HepG2 (cell line): ENCODE results near the gene NES. TPM values are rescaled to one million over a fixed set of nuclear protein-coding genes. Genes with fewer than 3 reads are reported as not detected.

Source experiments
- ATAC-seq: fragments of 200-7000 bp; cut with Tn5 transposase; 3 replicates; pipeline ENCODE4 v1.9.1; 2020; ENCODE audit warnings: mild to moderate bottlenecking, moderate library complexity
- BruUV-seq: library from RNA; stranded (reverse); fragments of 400-500 nt; replicated peaks from 2 replicates; lab custom pipeline; 2021; lab: Mats Ljungman, UMichigan
- CTCF ChIA-PET: fragments of 300-600 bp; formaldehyde crosslinking; extraction: SDS; loops from one replicate; lab custom pipeline; 2021; ENCODE audit warnings: low total read pairs, inconsistent platforms, low intra/inter-chr PET ratio; lab: Yijun Ruan, JAX
- POLR2A ChIA-PET: fragments of 350-600 bp; sonication (Branson Sonifier 250); formaldehyde crosslinking; loops from one replicate; lab custom pipeline; 2020; ENCODE audit warnings: antibody characterized with exemption, inconsistent platforms; lab: Yijun Ruan, JAX
- DNase-seq: peaks from one replicate; pipeline ENCODE4 v3.0.0-alpha.2; 2015; ENCODE audit warnings: low spot score
- FAIRE-seq: peaks from 3 replicates; lab custom pipeline; 2011; peaks lifted over from hg19 to GRCh38; lab: Jason Lieb, UNC
- H2AFZ ChIP-seq: one replicate; pipeline ENCODE4 v1.6.1; 2011; ENCODE audit warnings: low read length, inconsistent platforms
- H3K27ac ChIP-seq: fragments of 300-600 bp; 3 replicates; pipeline ENCODE4 v1.8.0; 2011; ENCODE audit warnings: mixed run types, mild to moderate bottlenecking, mixed read lengths, low read length, inconsistent platforms; ENCODE audit not compliant: insufficient read depth; ENCODE audit errors: extremely low read length
- H3K27me3 ChIP-seq, 2 experiments: fragments of 200-600 bp in 1 of 2; 2 replicates in 1 of 2; 3 replicates in 1 of 2; pipeline versions ENCODE4 v1.6.0 to v1.8.0; 2011; ENCODE audit warnings: low read length in 2 of 2, mild to moderate bottlenecking in 2 of 2, moderate library complexity in 2 of 2, inconsistent platforms in 1 of 2; ENCODE audit not compliant: insufficient read depth in 2 of 2, control insufficient read depth in 1 of 2
- H3K36me3 ChIP-seq, 2 experiments: fragments of 200-600 bp in 1 of 2; replicated peaks in 1 of 2; 2 replicates in 1 of 2; 3 replicates in 1 of 2; pipeline versions ENCODE4 v1.5.1 to v1.8.0; 2011; ENCODE audit warnings: low read length in 2 of 2, inconsistent platforms in 1 of 2; ENCODE audit not compliant: insufficient read depth in 2 of 2, control insufficient read depth in 1 of 2
- H3K4me1 ChIP-seq: 2 replicates; pipeline ENCODE4 v1.5.1; 2012; ENCODE audit warnings: low read length, inconsistent platforms; ENCODE audit not compliant: insufficient read depth
- H3K4me2 ChIP-seq: 2 replicates; pipeline ENCODE4 v1.6.0; 2011; ENCODE audit warnings: low read depth, low read length, inconsistent platforms
- H3K4me3 ChIP-seq, 3 experiments: fragments of 200-600 bp in 1 of 3; sonication (generic), shearing (Covaris generic) in 1 of 3; replicated peaks in 1 of 3; 2 replicates each; pipeline ENCODE4 v1.5.1; 2011 to 2016; ENCODE audit warnings: low read length in 3 of 3, inconsistent platforms in 2 of 3, low read depth in 2 of 3, mild to moderate bottlenecking in 2 of 3, control low read depth in 1 of 3, mixed read lengths in 1 of 3; ENCODE audit not compliant: insufficient read depth in 1 of 3
- H3K79me2 ChIP-seq: one replicate; pipeline ENCODE4 v1.6.1; 2011; ENCODE audit warnings: low read length, inconsistent platforms; ENCODE audit not compliant: insufficient read depth
- H3K9ac ChIP-seq: 2 replicates; pipeline ENCODE4 v1.6.0; 2011; ENCODE audit warnings: mild to moderate bottlenecking, low read depth, low read length, inconsistent platforms; ENCODE audit not compliant: insufficient read depth
- H3K9me3 ChIP-seq: 2 replicates; pipeline ENCODE4 v1.5.1; 2012; ENCODE audit warnings: mild to moderate bottlenecking, low read length
- H4K20me1 ChIP-seq: 2 replicates; pipeline ENCODE4 v1.6.0; 2011; ENCODE audit warnings: inconsistent platforms, mild to moderate bottlenecking, low read length, moderate library complexity; ENCODE audit not compliant: insufficient read depth
- HDAC6 ChIP-seq: fragments of 200-600 bp; sonication (generic); IDR thresholded peaks from 2 replicates; pipeline ENCODE4 v1.7.0; 2017; ENCODE audit warnings: mild to moderate bottlenecking, antibody characterized with exemption, low read length, low read depth
- KDM2A ChIP-seq: sonication (generic); formaldehyde crosslinking; IDR thresholded peaks from 2 replicates; pipeline ENCODE4 v1.4.0; 2020; ENCODE audit warnings: low read depth, missing genetic modification reagents, borderline replicate concordance
- MIXL1 ChIP-seq: IDR thresholded peaks from 2 replicates; pipeline ENCODE4 v1.6.1; 2016
- NBN ChIP-seq: fragments of 450-650 bp; conservative IDR thresholded peaks from 2 replicates; pipeline ENCODE4 v1.6.1; 2017
- PAF1 ChIP-seq: IDR thresholded peaks from 2 replicates; pipeline ENCODE4 v1.6.1; 2016; ENCODE audit warnings: missing genetic modification reagents, missing compliant biosample characterization
- RFXAP ChIP-seq: sonication (generic); formaldehyde crosslinking; IDR thresholded peaks from 2 replicates; pipeline ENCODE4 v1.4.0; 2020; ENCODE audit warnings: missing genetic modification reagents, borderline replicate concordance
- TBL1XR1 ChIP-seq: fragments of 150-350 bp; IDR thresholded peaks from 2 replicates; pipeline ENCODE4 v1.6.1; 2014; ENCODE audit warnings: borderline replicate concordance, low read length; ENCODE audit not compliant: partially characterized antibody
- ZBTB8A ChIP-seq: sonication (generic); formaldehyde crosslinking; IDR thresholded peaks from 2 replicates; pipeline ENCODE4 v1.4.0; 2020; ENCODE audit warnings: mild to moderate bottlenecking, low read depth, missing genetic modification reagents, borderline replicate concordance
- ZNF451 ChIP-seq: sonication (generic); formaldehyde crosslinking; IDR thresholded peaks from 2 replicates; pipeline ENCODE4 v1.5.0; 2020; ENCODE audit warnings: mild to moderate bottlenecking, missing genetic modification reagents
- ZNF549 ChIP-seq: sonication (generic); formaldehyde crosslinking; IDR thresholded peaks from 2 replicates; pipeline ENCODE4 v1.5.0; 2020; ENCODE audit warnings: missing genetic modification reagents
- ZNF678 ChIP-seq: sonication (generic); formaldehyde crosslinking; IDR thresholded peaks from 2 replicates; pipeline ENCODE4 v1.4.0; 2020; ENCODE audit warnings: mild to moderate bottlenecking, missing genetic modification reagents
- WGBS: methylation state at CpG from one replicate; pipeline ENCODE4 v1.1.6; 2017; ENCODE audit warnings: low lambda C conversion rate; 5-methylcytosine and 5-hydroxymethylcytosine counted together
- in situ Hi-C: cut with HindIII; loops from 2 replicates; pipeline ENCODE4 v1.10.0; 2017; ENCODE audit warnings: low pct_unique_long_range_greater_than_20kb; ENCODE audit not compliant: extremely low pct_ligation_motif_present
- intact Hi-C: fragments of 100-400 bp; cut with micrococcal nuclease; formaldehyde crosslinking; loops from one replicate; pipeline ENCODE4 v1.10.0; 2022; ENCODE audit not compliant: unreplicated experiment
- polyA plus RNA-seq, 8 experiments: library from polyadenylated mRNA; depleted of rRNA in 3 of 8; stranded (reverse) in 7 of 8; unstranded in 1 of 8; fragments of >200 nt; fragmentation: Illumina TruSeq in 4 of 8; extraction: Trizol in 4 of 8; gene quantifications; 2 replicates each; pipeline versions ENCODE4 v1.2.1 to v1.2.3, GENCODE V29; 2011 to 2016; ENCODE audit warnings: low read depth in 4 of 8, missing spikeins in 1 of 8, mixed read lengths in 1 of 8; ENCODE audit not compliant: insufficient read depth in 1 of 8
- total RNA-seq, 5 experiments: library from RNA; depleted of rRNA; stranded (reverse); fragments of >200 nt; fragmentation: Illumina TruSeq; extraction: Trizol; gene quantifications; 2 replicates each; pipeline ENCODE4 v1.2.3, GENCODE V29; 2016; ENCODE audit warnings: low read depth in 1 of 5
- TF ChIP-seq, protein P1 (sequence below): sonication (generic); formaldehyde crosslinking; IDR thresholded peaks from 2 replicates; pipeline ENCODE4 v1.5.0; 2020; ENCODE audit warnings: mild to moderate bottlenecking, missing genetic modification reagents, borderline replicate concordance
- TF ChIP-seq, protein P2 (sequence below): sonication (generic); formaldehyde crosslinking; IDR thresholded peaks from 2 replicates; pipeline ENCODE4 v1.5.0; 2020; ENCODE audit warnings: mild to moderate bottlenecking, missing genetic modification reagents

Gene NES
- total and polyA plus RNA-seq, 2 of the 13 experiments (the other 11 are each of a cell fraction or from before 2014, with no cell fraction given) = 1.7 to 16.6 TPM

DNA sequence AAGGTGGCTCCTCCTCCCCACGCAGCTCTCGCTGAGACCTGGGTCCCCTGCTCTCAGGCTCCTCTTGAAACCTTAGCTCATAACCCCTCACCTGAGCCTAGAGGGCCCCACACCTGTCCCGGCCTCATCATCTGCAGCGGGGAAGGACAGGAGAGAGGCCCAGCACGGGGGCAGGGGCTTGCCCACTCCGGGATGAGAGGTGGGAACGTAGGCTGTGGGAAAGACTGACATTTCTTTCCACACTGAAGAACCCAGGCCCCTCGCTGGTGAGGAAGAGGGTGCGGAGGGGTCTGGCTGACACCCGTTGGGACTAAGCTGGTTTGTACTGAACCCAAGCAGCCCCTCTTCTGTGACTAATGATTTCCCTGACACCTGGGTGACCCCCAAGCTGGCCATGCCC is 14.0 kb upstream of the NES start:
- FAIRE-seq = no peak
- Histone ChIP-seq H3K27me3 (peaks cover 14 to 46% of the 10 kb centered on the region in 2 experiments; a peak in 4 of 5 replicates), H3K4me2 (no peak overlapping the region), H3K79me2 (no peaks in the 10 kb centered on the region), H3K4me3 (no peak overlapping the region), H4K20me1 (no peaks in the 10 kb centered on the region), H3K36me3 (no peaks in the 10 kb centered on the region), H3K9ac (no peak overlapping the region), H3K27ac (no peak overlapping the region), H3K4me1 (peaks cover 40% of the 10 kb centered on the region), H2AFZ (no peak overlapping the region), H3K9me3 (no peaks in the 10 kb centered on the region)
- CTCF ChIA-PET = interaction anchor here (2.9 to 4.7 kb wide), 2 partner anchors 14 to 35 kb away, joined by 30 to 119 read pairs; partner anchors contain the start of genes CRABP2, ISG20L2 and METTL25B
- no peak for DNase-seq
- no peak for ATAC-seq
- BruUV-seq = no TSS peak
- POLR2A ChIA-PET = interaction anchor here (0.7 to 2.0 kb wide), 3 partner anchors 16 to 37 kb away, joined by 3 to 5 read pairs (median 5); partner anchors contain the start of genes ISG20L2 and METTL25B
- in situ Hi-C loops = loop anchor here (10.0 kb wide), 2 partner anchors 174 to 234 kb away; partner anchors contain the start of genes LRRC71 and NTRK1
- WGBS = 17% methylated on average over 1 of the region's 10 CpGs
- TF ChIP-seq RFXAP (CRISPR knock-in tag) = no peak
- TF ChIP-seq ZNF678 (CRISPR knock-in tag) = no peak
- TF ChIP-seq KDM2A (CRISPR knock-in tag) = no peak
- no peak for TF ChIP-seq HDAC6
- TF ChIP-seq ZNF451 (CRISPR knock-in tag) = no peak
- TF ChIP-seq MIXL1 = no peak
- TF ChIP-seq, all 625 proteins: peak for 0
- intact Hi-C loops = no loop called here

DNA sequence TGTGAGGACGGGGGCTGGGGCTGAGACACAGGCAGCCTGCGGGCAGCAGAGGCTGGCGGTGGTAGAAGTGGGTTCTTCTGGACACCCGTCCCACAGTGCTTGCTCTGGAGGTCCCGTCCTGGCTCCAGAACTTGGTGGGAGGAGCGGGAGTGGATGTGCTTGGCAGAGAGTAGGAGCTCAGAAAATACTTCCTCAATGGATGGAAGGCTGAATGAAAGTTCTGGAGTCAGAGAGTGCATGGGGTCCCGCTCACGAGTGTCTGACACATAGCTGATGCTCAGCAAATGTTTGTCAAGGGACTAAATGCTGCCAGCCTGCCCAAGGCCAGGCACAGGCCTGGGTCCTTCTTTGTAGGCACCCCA is 13.4 kb upstream of the NES start:
- H3K4me1 ChIP-seq = peaks cover 40% of the 10 kb centered on the region
- WGBS = 26% methylated on average over 8 of the region's 8 CpGs
- no peak overlapping the region for H3K27ac ChIP-seq
- intact Hi-C loops = no loop called here
- in situ Hi-C loops = loop anchor here (10.0 kb wide), 2 partner anchors 174 to 234 kb away; partner anchors contain the start of genes LRRC71 and NTRK1
- CTCF ChIA-PET = interaction anchor here (2.3 to 4.7 kb wide), 3 partner anchors 15 to 199 kb away, joined by 10 to 119 read pairs (median 30); partner anchors contain the start of genes CRABP2, ISG20L2 and METTL25B
- no peak for DNase-seq
- no peak for ATAC-seq
- FAIRE-seq = no peak
- no peak overlapping the region for H2AFZ ChIP-seq
- H3K27me3 ChIP-seq = peaks cover 14 to 46% of the 10 kb centered on the region in 2 experiments; a peak in 4 of 5 replicates
- BruUV-seq = no TSS peak
- POLR2A ChIA-PET = interaction anchor here (1.5 to 2.5 kb wide), 4 partner anchors 16 to 38 kb away, joined by 3 to 22 read pairs (median 12); partner anchors contain the start of genes ISG20L2 and METTL25B
- H3K79me2 ChIP-seq = no peaks in the 10 kb centered on the region
- no peaks in the 10 kb centered on the region for H3K36me3 ChIP-seq
- TF ChIP-seq TBL1XR1 = no peak
- no peak for TF ChIP-seq NBN
- TF ChIP-seq, protein P1, sequence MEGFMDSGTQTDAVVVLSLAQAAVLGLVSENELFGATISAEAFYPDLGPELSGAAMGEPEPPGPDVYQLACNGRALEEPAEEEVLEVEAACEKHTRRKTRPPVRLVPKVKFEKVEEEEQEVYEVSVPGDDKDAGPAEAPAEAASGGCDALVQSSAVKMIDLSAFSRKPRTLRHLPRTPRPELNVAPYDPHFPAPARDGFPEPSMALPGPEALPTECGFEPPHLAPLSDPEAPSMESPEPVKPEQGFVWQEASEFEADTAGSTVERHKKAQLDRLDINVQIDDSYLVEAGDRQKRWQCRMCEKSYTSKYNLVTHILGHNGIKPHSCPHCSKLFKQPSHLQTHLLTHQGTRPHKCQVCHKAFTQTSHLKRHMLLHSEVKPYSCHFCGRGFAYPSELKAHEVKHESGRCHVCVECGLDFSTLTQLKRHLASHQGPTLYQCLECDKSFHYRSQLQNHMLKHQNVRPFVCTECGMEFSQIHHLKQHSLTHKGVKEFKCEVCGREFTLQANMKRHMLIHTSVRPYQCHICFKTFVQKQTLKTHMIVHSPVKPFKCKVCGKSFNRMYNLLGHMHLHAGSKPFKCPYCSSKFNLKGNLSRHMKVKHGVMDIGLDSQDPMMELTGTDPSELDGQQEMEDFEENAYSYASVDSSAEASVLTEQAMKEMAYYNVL = no peak
- TF ChIP-seq PAF1 = no peak
- TF ChIP-seq ZNF549 = no peak
- TF ChIP-seq ZBTB8A (CRISPR knock-in tag) = no peak
- TF ChIP-seq, protein P2, sequence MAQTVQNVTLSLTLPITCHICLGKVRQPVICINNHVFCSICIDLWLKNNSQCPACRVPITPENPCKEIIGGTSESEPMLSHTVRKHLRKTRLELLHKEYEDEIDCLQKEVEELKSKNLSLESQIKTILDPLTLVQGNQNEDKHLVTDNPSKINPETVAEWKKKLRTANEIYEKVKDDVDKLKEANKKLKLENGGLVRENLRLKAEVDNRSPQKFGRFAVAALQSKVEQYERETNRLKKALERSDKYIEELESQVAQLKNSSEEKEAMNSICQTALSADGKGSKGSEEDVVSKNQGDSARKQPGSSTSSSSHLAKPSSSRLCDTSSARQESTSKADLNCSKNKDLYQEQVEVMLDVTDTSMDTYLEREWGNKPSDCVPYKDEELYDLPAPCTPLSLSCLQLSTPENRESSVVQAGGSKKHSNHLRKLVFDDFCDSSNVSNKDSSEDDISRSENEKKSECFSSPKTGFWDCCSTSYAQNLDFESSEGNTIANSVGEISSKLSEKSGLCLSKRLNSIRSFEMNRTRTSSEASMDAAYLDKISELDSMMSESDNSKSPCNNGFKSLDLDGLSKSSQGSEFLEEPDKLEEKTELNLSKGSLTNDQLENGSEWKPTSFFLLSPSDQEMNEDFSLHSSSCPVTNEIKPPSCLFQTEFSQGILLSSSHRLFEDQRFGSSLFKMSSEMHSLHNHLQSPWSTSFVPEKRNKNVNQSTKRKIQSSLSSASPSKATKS (CRISPR knock-in tag) = no peak
- no peak overlapping the region for H3K9ac ChIP-seq
- H3K9me3 ChIP-seq = no peaks in the 10 kb centered on the region
- H3K4me2 ChIP-seq = no peak overlapping the region
- H4K20me1 ChIP-seq = no peaks in the 10 kb centered on the region
- H3K4me3 ChIP-seq = no peak overlapping the region
